Erythroblast (primary cell): ENCODE results near the gene SVIP.

Experiments
- GATA1 ChIP-seq: IDR thresholded peaks from 2 replicates; pipeline ENCODE4 v1.6.1; 2011; ENCODE audit warnings: low read depth, mild to moderate bottlenecking, control low read depth, low read length, moderate library complexity
- POLR2A ChIP-seq: IDR thresholded peaks from 2 replicates; pipeline ENCODE4 v1.6.1; 2011; ENCODE audit warnings: mild to moderate bottlenecking, low read length

- TF ChIP-seq POLR2A (no peak), GATA1 (no peak)
These were observed 37.1 kb downstream of the SVIP start for GRCh38 chr11:22792497-22792896.
